A549 (cell line): Measurements from ENCODE around the gene LNX2.

Source experiments
- CTCF ChIP-seq: fragments of >200 bp; sonication (Bioruptor Twin); formaldehyde crosslinking; IDR thresholded peaks from 3 replicates; pipeline ENCODE4 v1.5.1; 2016
- ESRRA ChIP-seq: fragments of 150-350 bp; IDR thresholded peaks from 2 replicates; pipeline ENCODE4 v1.6.1; 2014; ENCODE audit warnings: mild to moderate bottlenecking, low read length, borderline replicate concordance
- FOSL2 ChIP-seq, 2 experiments: fragments of 450-650 bp in 1 of 2; fragments of >200 bp in 1 of 2; sonication (Bioruptor Twin) in 1 of 2; formaldehyde crosslinking; IDR thresholded peaks; 2 replicates each; pipeline versions ENCODE4 v1.5.0 to v1.6.1; 2016 to 2020; ENCODE audit warnings: mild to moderate bottlenecking in 1 of 2, moderate library complexity in 1 of 2
- KDM5A ChIP-seq: fragments of 200-600 bp; sonication (generic); IDR thresholded peaks from 2 replicates; pipeline ENCODE4 v1.6.1; 2016; ENCODE audit warnings: antibody characterized with exemption, mild to moderate bottlenecking
- ZFP36 ChIP-seq: fragments of 450-650 bp; IDR thresholded peaks from 2 replicates; pipeline ENCODE4 v1.6.1; 2014; ENCODE audit warnings: borderline replicate concordance; ENCODE audit not compliant: partially characterized antibody
- TF ChIP-seq, protein P1 (sequence below): fragments of 200-600 bp; sonication (generic); IDR thresholded peaks from 2 replicates; pipeline ENCODE4 v1.6.1; 2016; ENCODE audit warnings: antibody characterized with exemption, mild to moderate bottlenecking, moderate library complexity

DNA sequence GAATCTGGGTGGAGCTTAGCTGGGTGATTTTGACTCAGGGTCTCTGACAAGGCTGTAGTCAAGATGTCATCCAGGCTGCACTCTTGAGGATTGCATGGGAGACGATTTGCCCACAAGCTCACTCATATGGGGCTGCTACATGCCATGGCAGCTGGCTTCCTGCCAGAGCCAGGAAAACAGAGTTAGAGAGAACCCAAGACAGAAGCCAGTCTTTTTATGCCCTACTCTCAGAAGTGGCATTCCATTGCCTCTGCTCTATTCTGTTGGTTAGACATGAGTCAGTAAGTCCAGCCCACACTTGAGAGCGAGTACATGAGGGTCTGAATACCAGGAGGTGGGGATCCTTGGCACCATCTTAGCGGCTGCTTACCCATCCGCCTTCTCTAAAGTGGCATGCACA lies 10.8 kb upstream of the LNX2 start:
- TF ChIP-seq ESRRA (no peak), CTCF (no peak), FOSL2 (IDR thresholded peaks at IDR 0.05) (no peak), FOSL2 (CRISPR knock-in tag; IDR thresholded peaks at IDR 0.05) (no peak), ZFP36 (no peak), KDM5A (no peak)
- TF ChIP-seq, protein P1, sequence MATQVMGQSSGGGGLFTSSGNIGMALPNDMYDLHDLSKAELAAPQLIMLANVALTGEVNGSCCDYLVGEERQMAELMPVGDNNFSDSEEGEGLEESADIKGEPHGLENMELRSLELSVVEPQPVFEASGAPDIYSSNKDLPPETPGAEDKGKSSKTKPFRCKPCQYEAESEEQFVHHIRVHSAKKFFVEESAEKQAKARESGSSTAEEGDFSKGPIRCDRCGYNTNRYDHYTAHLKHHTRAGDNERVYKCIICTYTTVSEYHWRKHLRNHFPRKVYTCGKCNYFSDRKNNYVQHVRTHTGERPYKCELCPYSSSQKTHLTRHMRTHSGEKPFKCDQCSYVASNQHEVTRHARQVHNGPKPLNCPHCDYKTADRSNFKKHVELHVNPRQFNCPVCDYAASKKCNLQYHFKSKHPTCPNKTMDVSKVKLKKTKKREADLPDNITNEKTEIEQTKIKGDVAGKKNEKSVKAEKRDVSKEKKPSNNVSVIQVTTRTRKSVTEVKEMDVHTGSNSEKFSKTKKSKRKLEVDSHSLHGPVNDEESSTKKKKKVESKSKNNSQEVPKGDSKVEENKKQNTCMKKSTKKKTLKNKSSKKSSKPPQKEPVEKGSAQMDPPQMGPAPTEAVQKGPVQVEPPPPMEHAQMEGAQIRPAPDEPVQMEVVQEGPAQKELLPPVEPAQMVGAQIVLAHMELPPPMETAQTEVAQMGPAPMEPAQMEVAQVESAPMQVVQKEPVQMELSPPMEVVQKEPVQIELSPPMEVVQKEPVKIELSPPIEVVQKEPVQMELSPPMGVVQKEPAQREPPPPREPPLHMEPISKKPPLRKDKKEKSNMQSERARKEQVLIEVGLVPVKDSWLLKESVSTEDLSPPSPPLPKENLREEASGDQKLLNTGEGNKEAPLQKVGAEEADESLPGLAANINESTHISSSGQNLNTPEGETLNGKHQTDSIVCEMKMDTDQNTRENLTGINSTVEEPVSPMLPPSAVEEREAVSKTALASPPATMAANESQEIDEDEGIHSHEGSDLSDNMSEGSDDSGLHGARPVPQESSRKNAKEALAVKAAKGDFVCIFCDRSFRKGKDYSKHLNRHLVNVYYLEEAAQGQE = no peak
